VCaP (cell line): ENCODE data around the gene NDRG4.

Source experiments
- H3K27ac ChIP-seq: fragments of 450-650 bp; 2 replicates; pipeline ENCODE4 v1.5.1; 2017
- CTCF ChIP-seq: fragments of 450-650 bp; conservative IDR thresholded peaks from 2 replicates; pipeline ENCODE4 v1.5.1; 2017; ENCODE audit warnings: mild to moderate bottlenecking, moderate library complexity

The NDRG4 gene

GRCh38 chr16:58509256-58510096, 9.5 kb downstream of the NDRG4 start:
- TF ChIP-seq CTCF, result no peak
- H3K27ac ChIP-seq, result peak overlapping the region; percentile 28; the same call in 1 of the 2 replicates

DNA sequence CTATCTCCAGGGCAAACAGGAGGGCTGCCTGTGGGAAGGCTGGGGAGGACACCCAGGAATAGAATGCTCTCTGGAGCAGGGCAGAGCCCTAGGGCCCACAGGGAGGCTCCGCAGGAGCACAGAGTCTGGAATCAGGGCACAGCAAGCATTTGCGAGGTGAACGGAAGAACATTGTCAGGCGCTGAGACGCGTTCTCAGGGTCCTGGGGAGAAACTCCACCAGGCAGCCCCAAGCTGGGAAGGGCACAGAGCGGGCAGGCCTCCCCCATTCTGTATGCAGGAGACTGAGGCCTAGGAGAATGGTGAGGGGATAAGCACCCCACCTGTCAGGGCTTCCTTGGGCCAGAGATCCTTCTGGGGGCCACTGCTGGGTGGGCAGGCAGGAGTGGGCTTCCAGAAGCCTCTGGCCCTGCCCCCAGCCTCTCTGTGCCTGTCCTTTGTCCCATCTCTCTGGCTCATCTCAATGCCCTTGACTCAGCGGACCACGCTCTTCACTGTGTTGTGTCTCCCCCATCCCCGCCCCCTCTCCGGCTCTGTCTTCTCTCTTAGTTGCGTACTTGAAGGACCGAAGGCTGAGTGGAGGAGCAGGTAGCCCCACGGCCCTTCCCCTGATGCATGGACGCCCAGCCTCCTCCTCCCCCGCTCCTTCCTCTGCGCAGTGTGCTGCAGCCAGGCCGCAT, 10.3 kb downstream of the NDRG4 start:
- TF ChIP-seq CTCF, result no peak
- H3K27ac ChIP-seq, result peak overlapping the region; percentile 28; the same call in 1 of the 2 replicates

GRCh38 chr16:58510776-58511628, 11.1 kb downstream of the NDRG4 start:
- no peak for TF ChIP-seq CTCF
- no peak overlapping the region; the same call in 1 of the 2 replicates for H3K27ac ChIP-seq

- H3K27ac ChIP-seq, result no peak overlapping the region
- TF ChIP-seq CTCF, result peak; percentile 78
These were observed 12.2 kb downstream of the NDRG4 start for GRCh38 chr16:58511933-58512815.

DNA sequence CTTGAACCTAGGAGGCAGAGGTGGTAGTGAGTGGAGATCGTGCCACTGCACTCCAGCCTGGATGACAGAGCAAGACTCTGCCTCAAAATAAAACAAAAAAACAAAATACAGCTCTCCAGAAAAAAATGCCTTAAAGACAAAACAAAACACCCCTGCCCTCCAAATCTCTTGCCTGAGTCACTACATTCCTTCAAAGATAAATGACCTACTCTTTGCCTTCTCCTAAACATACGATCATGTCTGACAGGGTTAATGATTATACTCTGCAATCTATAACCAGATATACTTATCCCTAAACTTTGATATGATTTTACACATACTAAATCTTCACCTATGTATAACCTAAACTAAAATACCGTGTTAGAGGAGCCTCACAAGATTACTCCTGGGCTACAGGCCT, 13.9 kb downstream of the NDRG4 start:
- no peak for TF ChIP-seq CTCF
- H3K27ac ChIP-seq, result peak overlapping the region; percentile 83

DNA sequence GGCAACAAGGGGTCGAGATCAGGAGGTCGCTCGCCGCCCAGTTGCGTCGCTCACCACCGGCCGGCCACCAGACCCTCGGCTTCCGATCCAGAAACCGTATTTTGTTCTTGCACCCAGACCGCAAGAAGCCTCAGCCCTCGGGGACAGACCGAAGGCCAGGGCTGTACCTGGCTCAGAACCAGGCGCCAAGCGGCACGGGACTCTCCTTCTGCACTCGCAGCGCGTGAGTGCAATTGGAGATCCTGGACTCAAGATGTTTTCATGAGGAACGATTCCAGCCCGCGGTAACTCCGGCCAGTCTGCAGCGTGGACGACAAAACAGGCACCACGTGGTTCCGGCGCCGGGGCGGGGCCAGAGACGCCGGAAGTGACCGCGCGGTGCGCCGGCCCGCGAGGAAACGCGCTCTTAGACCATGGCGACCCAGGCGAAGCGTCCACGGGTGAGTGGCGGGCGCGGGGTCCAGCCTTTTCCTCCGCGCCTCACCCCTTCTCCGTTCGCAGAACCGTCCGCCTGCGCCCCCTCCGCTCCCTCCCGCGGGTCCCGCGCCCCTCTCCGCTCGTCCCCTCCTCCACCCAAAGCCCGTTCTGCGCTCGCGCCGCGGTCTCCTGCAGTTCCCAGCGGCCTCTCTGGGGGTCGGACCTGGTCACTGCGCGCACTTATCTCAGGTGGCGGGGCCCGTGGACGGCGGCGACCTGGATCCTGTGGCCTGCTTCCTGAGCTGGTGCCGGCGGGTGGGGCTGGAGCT, 15.4 kb downstream of the NDRG4 start, which contains the start of gene SETD6:
TSS of gene SETD6 (plus strand) at position 393 of the 746 bp plus-strand sequence. CDS start at position 414, 21 bp downstream.
- TF ChIP-seq CTCF, result no peak
- H3K27ac ChIP-seq, result peak within 1 kb of the TSS; percentile 83
